Myocyte (in vitro differentiated cells): ENCODE measurements around the gene LCNL1. TPM values are rescaled to one million over a fixed set of nuclear protein-coding genes. Genes with fewer than 3 reads are reported as not detected.
A peak's percentile ranks its signal among the peaks of the same experiment; 100 is the strongest.

ENCODE experiments used
- DNase-seq: peaks from one replicate; pipeline ENCODE4 v3.0.0-alpha.2; 2012; ENCODE audit warnings: low read depth
- total RNA-seq: library from RNA; depleted of rRNA; stranded (reverse); fragments of >200 nt; gene quantifications from 2 replicates; pipeline ENCODE4 v1.2.3, GENCODE V29; 2014

Gene LCNL1
- total RNA-seq, 1 donor from 2014 or later: 5.0 TPM

DNA sequence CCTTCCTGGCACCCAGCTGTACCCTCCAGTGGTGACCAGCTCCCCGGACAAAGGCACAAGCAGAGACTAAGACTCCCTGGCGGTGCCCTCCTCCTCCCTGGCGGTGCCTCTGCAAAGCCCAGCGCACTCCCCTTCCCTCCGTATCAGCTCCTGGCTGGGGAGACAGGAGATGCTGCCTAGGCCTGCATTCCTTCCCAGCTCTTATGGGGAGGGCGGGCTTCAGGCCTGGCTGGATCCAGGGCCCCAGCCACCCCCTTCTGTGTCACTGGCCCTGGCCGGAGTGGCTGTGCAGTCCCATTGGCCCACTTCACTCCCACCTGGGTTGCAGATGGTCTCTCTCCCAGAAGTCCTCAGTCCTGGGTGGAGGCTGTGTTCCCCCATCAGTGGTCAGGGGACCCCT is 24.3 kb upstream of the LCNL1 start:
- DNase-seq: no peak

- no peak for DNase-seq
These were observed 23.6 kb upstream of the LCNL1 start for GRCh38 chr9:136958898-136959850.

DNA sequence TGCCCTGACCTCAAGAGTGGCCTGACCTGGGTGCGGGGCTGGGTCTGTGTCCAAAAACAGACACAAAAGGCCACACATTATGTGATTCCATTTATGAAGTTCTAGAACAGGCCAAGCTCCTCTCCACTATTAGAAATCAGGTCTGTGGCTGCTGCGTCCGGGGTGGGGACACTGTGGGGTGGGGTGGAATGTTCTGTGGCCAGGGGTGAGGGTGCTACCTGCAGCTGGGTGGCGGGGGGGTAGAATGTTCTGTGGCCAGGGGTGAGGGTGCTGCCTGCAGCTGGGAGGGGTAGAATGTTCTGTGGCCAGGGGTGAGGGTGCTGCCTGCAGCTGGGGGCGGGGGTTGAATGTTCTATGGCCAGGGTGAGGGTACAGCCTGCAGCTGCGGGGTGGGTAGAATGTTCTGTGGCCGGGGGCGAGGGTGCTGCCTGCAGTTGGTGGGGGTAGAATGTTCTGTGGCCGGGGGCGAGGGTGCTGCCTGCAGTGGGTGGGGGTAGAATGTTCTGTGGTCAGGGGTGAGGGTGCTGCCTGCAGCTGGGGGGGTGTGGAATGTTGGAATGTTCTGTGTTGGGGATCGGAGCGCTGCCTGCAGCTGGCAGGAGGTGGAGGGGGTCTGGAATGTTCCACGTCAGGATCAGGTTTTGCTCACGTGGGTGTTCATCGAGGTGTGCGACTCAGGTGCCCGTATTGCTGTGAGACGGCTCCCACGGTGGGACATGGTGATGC is 22.4 kb upstream of the LCNL1 start:
- DNase-seq: peak; percentile 39

GRCh38 chr9:136960938-136961275 is 21.9 kb upstream of the LCNL1 start:
- no peak for DNase-seq

GRCh38 chr9:136961279-136962065 is 21.3 kb upstream of the LCNL1 start:
- no peak for DNase-seq

DNA sequence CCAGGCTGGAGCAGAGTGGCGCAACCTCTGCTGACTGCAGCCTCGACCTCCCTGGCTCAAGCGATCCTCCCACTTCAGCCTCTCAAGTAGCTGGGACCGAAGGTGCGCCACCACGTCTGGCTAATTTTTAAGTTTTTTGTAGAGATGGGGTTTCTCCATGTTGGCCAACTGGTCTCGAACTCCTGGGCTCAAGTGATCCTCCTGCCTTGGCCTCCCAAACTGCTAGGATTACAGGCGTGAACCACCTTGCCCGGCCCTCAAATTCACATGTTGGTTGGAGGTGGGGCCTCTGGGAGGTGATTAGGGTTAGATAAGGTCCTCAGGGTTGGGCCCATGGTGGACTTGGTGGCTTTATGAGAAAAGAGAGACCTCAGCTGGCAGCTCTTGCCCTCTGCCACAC is 20.6 kb upstream of the LCNL1 start:
- DNase-seq: no peak

- DNase-seq: peak; percentile 59
These were observed 20.0 kb upstream of the LCNL1 start for GRCh38 chr9:136962701-136963248.

GRCh38 chr9:136963341-136963740 is 19.5 kb upstream of the LCNL1 start:
- no peak for DNase-seq

DNA sequence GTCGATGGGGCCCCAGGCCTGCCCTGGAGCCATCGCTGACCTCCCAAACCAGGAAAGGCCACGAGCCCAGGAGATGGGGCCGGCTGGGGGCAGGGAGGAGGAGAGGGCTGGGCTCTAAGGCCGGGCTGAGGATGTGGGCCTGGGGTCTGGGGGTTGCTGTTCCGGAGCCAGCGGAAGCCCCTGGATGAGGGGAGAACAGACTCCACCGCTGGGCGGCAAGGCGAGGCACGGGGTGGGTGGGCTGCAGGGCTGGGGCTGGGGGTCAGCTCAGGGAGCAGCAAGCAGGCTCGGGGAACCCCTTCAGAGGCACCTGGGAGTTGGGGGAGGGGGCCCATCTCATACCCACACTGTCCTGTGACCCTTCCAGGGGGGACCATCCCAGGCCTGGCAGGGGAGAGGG is 19.0 kb upstream of the LCNL1 start:
- no peak for DNase-seq

GRCh38 chr9:136964171-136964689 is 18.6 kb upstream of the LCNL1 start:
- no peak for DNase-seq

DNA sequence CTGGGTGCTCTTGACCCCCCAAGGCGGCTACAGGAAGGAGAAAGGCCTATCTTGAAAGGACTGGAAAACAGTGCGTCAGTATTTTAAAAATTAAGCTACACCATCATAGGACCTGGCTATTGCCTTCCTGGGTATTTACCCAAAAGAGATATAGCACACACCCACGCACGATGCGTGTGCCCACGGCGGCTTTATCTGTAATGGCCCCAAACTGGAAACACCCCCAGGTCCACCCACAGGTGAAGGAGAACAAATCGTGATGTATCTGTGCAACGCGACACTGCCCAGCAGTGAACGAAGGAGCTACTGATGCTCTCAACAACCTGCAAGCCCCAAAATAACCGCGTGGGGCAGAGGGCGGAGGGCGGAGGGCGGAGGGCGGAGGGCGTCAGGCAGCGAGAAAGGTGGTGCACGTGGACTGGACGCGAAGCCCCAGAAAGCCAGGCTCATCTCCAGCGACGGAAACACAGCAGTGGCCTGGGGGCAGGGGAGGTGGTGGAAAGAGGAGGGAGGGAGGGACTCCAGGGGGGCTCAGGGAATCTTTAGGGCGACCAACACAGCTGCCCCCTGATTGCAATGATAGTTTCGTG is 17.9 kb upstream of the LCNL1 start:
- no peak for DNase-seq

GRCh38 chr9:136965771-136966484 is 16.9 kb upstream of the LCNL1 start:
- no peak for DNase-seq

DNA sequence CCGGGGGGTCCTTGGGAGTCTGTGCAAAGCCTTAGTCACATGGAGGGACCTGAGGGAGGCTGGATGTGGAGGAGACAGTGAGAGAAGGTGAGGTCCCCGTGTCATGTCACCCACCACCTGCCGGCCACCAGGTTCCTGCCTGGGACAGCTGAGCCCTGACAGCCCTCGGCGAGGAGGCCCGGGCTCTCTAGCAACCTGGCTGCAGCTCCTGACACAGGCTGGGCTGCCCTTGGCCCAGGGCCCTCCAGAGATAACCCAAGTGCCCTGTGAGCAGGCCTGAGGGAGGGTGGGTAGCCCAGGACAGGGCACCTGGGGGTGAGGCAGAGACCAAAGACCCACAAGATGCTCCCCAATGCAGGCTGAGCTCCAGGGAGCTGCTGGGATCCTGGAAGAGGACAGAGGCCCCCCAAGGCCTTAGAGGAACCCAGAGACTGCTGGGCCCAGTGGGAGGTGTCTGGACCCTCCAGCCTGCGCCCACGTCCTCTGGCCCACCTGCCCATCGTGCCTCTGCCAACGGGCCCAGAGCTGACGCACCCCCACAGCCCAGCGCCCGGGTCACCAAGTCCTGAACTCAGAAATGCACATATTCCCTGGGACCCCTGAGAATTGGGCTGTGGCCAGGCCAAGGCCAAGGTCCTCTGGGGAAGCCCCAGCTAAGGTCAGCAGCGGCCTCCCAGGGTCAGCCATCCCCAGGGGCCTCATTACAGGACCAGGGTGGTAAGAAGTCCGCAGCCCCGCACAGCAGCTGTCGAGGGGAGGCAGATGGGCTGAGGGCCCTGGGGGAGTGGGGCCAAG is 14.3 kb upstream of the LCNL1 start:
- DNase-seq: no peak

DNA sequence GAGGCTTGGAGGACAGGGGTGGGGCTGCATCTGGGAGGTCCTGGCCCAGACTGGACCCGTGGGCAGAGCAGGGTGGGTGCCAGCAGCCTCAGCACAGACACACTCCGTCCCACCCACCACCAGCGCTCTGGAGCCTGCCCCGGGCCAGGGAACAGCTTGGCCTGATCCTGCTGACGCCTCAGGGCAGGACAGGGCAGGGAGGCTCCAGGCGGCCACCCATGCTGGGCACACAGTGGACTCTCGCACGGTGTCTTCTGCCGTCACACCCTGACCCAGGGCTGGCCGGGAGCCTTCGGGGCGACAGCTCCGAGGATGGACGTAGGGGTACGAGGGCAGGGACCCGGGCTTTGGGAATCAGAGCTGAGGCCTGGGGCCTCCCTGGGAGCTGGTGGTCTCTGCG is 13.6 kb upstream of the LCNL1 start:
- no peak for DNase-seq

DNA sequence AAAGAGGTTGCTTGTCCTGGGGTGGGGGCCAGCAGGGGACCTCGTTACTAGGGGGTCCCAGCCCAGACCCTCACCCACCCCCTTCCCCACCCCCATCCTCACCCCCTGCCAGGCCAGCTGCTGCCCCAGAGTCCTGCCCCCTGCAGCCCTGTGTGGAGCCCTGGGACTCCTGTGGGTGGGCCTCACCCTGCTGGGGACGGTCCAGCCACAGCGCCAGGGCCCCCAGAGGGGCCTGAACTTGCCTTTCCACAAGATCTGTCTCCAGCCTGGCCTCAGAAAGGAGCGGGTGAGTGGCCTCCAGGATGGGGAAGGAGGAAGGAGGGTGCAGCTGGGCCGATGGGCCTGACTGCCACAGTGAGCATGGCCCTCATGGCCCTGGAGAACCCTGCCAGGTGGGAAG is 13.0 kb upstream of the LCNL1 start:
- no peak for DNase-seq

DNA sequence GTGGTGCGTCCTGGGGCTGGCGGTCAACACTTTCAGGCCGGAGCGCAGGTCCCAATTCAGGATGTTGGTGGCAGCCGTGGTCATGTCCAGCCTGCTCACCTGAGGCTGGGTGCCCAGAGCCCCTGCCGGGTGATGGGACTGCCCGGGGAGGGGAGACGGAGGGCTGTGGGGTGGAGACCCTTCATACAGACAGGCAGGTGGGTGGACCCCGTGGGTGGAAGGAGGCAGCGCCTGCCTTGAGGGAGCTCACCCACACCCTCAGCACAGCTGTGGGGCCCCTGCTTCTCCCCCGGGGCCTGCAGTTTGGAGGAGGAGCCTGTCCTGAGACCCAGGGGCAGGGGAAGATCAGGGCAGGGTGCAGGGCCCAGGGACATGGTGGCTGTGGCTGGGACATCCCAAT is 12.4 kb upstream of the LCNL1 start:
- no peak for DNase-seq

DNA sequence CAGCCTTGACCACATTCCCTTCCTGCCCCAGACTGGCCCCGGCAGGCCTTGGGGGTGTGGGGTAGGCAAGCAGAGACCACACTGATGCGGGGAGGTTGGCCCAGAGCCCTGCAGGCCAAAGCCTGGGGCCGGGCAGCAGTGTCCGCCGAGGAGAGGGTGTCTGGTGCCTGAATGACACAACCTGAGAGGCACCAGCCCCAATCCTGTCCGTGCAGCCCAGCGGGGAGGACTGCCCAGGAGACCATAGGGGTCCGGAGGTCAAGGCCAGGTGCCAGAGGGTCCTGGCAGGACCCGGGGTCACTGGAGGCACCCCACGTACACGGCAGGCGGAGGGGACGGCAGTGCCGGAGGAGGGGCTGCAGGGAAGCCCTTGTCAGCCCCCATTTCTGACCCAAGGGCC is 11.0 kb upstream of the LCNL1 start:
- DNase-seq: no peak

GRCh38 chr9:136972335-136972734 is 10.5 kb upstream of the LCNL1 start:
- no peak for DNase-seq

DNA sequence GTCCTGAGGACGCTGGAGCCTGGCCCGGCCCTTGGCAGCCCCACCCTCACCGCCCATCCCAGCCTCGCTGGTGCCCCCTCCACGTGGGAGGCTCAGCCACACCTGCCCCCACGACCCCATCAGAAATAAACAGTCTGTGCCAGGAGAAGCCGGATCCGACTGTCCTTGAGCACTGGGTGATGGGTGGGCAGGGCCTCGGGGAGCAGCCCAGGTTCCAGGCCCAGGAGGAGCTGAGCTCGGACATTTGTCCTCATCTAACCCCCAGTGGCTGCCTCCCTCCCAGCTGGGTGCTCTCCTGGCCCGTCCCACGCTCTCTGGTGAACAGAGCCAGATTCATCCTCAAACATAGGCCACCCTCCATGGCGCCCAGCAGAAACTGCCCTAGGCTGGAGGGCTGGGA is 10.1 kb upstream of the LCNL1 start:
- no peak for DNase-seq
